AG08395 (cell line): ENCODE results near the gene SC5D.

Experiments used
- DNase-seq: peaks from one replicate; pipeline ENCODE4 v3.0.0; 2012; ENCODE audit warnings: mixed read lengths, low spot score

Gene SC5D

GRCh38 chr11:121329781-121330395 lies 37.3 kb downstream of the SC5D start:
- no peak for DNase-seq

- DNase-seq = no peak
These were observed 38.3 kb downstream of the SC5D start for GRCh38 chr11:121330614-121331435.

DNA sequence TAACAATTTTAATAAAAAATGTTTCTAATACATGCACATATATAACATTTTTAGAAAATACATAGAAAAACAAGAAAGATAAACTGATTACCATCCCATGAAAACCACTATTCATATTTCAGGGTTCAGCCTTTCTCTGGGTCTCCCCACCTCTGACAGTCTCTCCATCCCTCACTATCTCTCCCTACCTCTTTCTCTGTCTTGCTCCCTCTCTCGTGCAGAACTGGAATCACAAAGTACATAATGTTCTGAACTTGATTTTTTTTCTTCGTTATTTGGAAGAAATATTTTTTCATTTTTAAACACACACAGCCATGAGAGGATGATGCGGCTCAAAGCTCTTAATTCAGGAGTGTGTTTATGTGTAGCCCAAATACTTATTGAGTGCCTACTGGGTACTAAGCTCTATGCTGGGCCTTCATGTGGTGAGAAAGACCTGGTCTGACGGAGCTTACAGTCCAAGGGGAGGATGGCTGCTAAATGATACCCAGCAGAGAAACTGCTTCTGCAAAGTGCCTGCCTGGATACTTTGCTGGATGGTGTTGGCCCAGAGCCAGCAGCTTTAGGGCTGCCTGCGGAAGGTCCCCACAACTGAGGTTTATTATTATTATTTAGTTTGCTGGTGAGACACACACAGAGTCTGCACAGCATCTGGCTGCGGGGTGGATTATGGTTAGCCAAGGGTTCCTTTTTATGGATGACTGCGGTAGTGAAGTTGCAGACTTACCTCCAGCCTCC lies 42.6 kb downstream of the SC5D start:
- DNase-seq = no peak

- no peak for DNase-seq
These were observed 43.8 kb downstream of the SC5D start for GRCh38 chr11:121336279-121336937.

- no peak for DNase-seq
These were observed 44.5 kb downstream of the SC5D start for GRCh38 chr11:121337078-121337477.

DNA sequence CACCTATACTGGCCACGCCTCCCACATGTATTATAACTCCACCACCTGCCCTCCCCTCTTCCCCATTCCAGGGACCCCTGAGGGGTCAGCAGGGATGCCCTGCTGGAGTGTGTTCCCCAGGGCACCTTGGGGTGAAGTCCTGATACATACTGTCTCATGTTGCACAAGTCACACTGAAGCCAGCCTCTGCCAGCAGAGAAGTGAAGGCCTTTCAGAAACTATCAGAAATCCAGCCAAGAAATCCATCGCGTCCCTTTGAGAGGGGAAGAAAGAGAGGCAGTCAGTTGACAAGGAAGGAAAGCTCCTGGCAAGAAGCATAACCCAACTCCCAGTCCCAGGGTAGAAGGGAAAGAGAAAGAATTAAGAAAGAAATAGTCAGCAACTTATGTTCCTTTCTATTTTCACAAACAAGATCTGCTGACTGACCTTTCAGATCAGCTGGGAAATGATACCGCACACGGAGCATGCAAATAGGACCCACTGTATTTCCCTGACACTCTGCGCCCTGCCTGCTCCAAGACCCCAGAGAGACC lies 45.2 kb downstream of the SC5D start:
- no peak for DNase-seq

GRCh38 chr11:121338536-121338935 lies 46.0 kb downstream of the SC5D start:
- DNase-seq = no peak

GRCh38 chr11:121340032-121340580 lies 47.5 kb downstream of the SC5D start:
- DNase-seq = no peak

DNA sequence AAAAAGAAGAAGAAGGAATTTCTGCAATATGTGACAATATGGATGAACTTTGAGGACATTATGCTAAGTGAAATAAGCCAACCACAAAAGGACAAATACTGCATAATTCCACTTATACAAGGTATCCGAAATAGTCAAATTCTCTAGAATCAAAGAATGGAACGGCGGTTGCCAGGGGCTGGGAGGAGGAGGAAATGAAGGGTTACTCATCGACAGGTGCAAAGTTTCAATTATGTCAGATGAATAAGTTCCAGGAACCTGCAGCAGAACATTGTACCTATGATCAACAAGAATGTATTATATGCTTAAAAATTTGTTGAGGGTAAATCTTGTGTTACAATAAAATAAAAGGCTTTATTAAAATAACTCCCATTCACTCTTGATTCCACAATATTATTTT lies 49.0 kb downstream of the SC5D start:
- no peak for DNase-seq

DNA sequence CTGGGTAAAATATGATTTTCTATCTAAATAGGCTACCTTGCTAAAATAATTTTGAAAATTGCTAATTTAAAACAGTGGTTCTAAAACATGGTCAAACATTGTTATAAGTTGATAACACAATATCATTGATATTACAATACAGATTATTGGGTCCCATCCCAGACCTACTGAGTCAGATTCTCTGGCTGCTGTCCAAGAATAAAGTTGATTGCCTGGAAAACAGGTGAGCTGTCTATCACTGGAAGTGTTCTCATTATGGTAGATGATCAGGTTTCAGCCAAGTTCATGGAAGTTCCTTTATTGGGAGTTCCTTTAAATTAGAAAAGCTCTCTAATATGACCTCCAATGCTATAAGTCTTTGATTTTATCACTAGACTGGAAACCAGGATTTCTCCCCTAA lies 52.3 kb downstream of the SC5D start:
- DNase-seq = no peak

DNA sequence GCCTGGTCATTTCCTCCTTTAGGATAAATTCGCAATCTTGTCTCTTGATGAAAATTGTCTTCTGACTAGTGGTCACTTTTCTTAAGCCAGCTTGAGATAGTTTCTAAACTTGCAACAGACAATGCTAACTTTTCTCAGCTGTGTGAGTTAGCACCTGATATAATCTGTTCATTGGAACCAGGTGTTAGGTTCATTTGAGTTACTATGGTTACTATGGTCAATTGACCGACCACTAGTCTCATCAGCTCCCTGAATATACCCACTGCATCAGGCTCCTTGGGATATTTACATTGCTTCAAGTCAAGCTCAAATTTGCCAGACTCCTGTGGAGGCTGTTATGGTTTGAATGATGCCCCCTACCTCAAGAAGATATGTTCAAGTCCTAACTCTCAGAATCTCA lies 54.5 kb downstream of the SC5D start:
- no peak for DNase-seq

DNA sequence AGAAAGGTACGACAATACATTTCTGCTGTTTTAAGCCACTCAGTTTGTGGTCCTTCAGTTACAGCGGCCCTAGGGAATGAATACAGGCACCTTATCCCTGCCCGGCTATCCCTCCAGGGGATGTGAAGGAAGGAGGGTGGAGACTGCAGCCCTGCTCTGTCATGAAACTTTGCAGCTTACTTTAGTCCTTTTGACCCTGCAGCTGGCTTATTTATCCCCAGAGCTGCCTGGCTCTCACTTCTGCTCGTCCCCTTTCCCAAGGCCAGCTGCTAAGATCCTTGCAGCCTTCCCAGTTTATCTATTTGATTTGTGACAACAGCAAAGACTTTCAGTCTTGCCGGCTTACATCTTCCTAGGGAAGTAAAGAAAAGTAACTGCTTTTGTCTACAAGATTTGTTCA lies 55.2 kb downstream of the SC5D start:
- DNase-seq = no peak

DNA sequence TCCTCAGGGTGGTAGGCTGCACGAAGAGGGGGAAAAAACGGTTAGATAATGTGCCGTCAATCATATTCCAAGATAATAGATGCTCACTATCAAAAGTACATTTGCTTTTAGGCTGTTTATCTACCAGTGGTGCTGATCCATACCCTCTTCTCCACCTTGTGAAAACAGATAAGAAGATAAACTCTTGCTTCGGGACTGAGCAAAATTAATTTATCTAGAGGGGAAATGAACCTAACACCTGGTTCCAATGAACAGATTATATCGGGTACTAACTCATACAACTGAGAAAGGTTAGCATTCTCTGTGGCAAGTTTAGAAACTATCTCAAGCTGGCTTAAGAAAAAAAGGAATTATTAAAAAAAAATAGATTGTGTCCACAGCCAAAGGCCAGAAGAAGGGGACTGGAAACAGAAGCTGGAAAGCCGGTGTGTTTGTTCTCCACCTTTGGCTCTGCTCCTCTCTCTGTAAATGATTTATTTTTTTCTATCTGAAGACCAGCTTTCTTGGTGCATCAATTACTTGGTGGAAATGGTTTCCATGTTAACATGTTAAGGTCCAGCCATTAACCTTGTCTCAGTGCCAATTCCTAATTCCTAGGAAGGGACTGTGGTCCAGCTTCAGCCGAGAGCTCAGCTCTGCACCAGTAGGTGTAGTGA lies 55.8 kb downstream of the SC5D start:
- DNase-seq = no peak

GRCh38 chr11:121349790-121350189 lies 57.2 kb downstream of the SC5D start:
- DNase-seq = no peak

GRCh38 chr11:121350314-121351082 lies 57.9 kb downstream of the SC5D start:
- DNase-seq = no peak

DNA sequence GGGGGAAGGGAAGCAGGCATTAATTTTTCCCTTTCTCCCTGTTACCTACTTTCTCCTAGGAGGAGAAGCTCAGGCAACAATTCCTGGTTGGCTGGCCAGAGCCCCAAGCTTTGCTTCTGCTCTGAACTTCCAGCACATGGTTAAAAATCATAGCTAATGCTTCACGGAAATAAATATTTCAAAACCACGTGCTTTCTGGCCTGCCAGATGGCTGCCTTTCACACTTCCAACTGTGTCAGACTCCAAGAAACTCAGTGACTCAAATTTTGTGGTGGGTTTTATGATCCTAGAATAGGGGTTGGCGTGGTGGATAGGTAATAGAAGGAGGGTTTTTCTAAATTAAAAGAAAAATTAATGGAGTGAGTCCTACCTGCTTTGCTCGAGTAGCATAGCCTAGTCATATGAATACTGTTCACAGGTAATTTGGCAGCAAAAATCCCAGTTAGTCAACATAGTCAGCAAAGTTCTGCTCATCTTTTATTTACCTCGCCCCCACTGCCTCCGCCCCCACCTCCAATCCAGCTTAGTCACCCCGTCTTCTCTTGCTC lies 58.6 kb downstream of the SC5D start:
- DNase-seq = no peak

GRCh38 chr11:121352251-121352891 lies 59.8 kb downstream of the SC5D start:
- no peak for DNase-seq

DNA sequence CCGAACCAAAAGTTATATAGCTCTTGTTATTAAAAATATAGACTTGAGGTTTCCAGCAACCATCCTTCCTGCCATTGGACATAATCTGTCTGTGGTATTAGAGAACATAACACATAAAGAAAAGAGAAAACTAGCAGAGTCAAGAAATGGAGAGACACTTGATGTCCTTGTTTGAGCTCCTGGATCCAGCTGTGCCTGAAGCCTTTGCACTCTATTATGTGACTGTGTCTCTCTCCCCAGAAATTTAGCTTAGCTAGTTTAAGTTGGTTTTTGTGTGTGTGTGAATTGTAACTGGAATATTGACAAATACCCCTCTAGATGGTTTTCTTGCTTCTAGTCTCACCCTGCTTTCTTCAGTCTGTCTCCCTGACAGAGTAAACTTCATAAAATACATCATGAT lies 61.6 kb downstream of the SC5D start:
- no peak for DNase-seq

DNA sequence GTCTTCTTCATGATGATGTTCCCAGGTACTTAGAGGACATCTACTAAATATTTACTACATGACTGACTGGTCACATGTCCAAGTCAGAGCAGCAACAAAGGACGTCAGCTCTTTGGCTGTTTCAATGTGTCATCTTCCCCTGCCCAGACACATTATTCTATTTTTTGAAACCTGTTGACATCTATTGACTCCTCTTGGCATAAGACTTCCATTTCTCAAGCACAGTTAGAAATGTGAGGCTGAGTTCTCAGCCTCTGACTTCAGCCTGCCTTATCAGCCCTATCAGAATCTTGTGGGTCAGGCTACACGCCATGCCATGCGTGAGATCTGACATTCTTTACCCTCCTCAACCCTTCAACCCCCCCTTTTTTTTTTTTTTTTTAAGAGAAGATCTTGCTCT lies 63.8 kb downstream of the SC5D start:
- no peak for DNase-seq
